Measurements from ENCODE around the gene CDC26.
"Not testable (repeated sequence)": the region's sequence is repeated elsewhere in the genome, so short reads cannot be mapped to it uniquely, and the experiment has no call there.

The CDC26 gene

GRCh38 chr9:113235701-113236255 lies 39.6 kb downstream of the CDC26 start:
- not testable (repeated sequence) for DNase-seq

- no peak for DNase-seq
Observed at GRCh38 chr9:113231701-113232100, 43.7 kb downstream of the CDC26 start.

- DNase-seq = peak; percentile 93 to 95
Observed at GRCh38 chr9:113228130-113228665, 47.2 kb downstream of the CDC26 start.

GRCh38 chr9:113227436-113227835 lies 47.9 kb downstream of the CDC26 start:
- peak; percentile 63 to 90 for DNase-seq

GRCh38 chr9:113223963-113224362 lies 51.4 kb downstream of the CDC26 start:
- no peak for DNase-seq

GRCh38 chr9:113222482-113222841 lies 52.9 kb downstream of the CDC26 start:
- DNase-seq = peak; percentile 4 to 12

GRCh38 chr9:113221800-113222481 lies 53.4 kb downstream of the CDC26 start:
- DNase-seq = peak in 1 of 2 experiments; percentile 43

GRCh38 chr9:113221003-113221799 lies 54.2 kb downstream of the CDC26 start, which contains the start of the genes FKBP15 and SLC31A1:
TSS of gene FKBP15 (minus strand) at chr9:113221277. CDS start at chr9:113221243, 34 bp downstream.
TSS of gene SLC31A1 (plus strand) at chr9:113221544. CDS start at chr9:113256149, 34,605 bp downstream.
- DNase-seq = peak; percentile 88 to 95

- DNase-seq = no peak
Observed at GRCh38 chr9:113220467-113221002, 54.8 kb downstream of the CDC26 start.

- DNase-seq = no peak
Observed at GRCh38 chr9:113219969-113220368, 55.4 kb downstream of the CDC26 start.

- DNase-seq = no peak
Observed at GRCh38 chr9:113219186-113219936, 56.0 kb downstream of the CDC26 start.
